HepG2 (cell line): ENCODE measurements around the gene FAM118B. TPM values are rescaled to one million over a fixed set of nuclear protein-coding genes. Genes with fewer than 3 reads are reported as not detected.

Experiments used
- ARNT2 ChIP-seq: sonication (generic); formaldehyde crosslinking; IDR thresholded peaks from 2 replicates; pipeline ENCODE4 v1.8.0; 2022; ENCODE audit warnings: mild to moderate bottlenecking, low read depth, missing genetic modification reagents, moderate library complexity
- KDM6A ChIP-seq: IDR thresholded peaks from 2 replicates; pipeline ENCODE4 v1.6.1; 2016; ENCODE audit warnings: low read depth
- PAF1 ChIP-seq: IDR thresholded peaks from 2 replicates; pipeline ENCODE4 v1.6.1; 2016; ENCODE audit warnings: missing genetic modification reagents, missing compliant biosample characterization
- PTBP1 ChIP-seq: fragments of 200-400 bp; formaldehyde crosslinking; IDR thresholded peaks from 2 replicates; pipeline ENCODE4 v1.6.1; 2018; ENCODE audit warnings: low read length, low read depth; ENCODE audit not compliant: poor library complexity, severe bottlenecking
- ZFP36 ChIP-seq: fragments of 150-350 bp; IDR thresholded peaks from 2 replicates; pipeline ENCODE4 v1.6.1; 2018; ENCODE audit warnings: borderline replicate concordance, low read length, low read depth; ENCODE audit not compliant: partially characterized antibody
- ZNF17 ChIP-seq: sonication (generic); formaldehyde crosslinking; IDR thresholded peaks from 2 replicates; pipeline ENCODE4 v1.5.0; 2020; ENCODE audit warnings: mild to moderate bottlenecking, missing genetic modification reagents
- ZNF20 ChIP-seq: sonication (generic); formaldehyde crosslinking; IDR thresholded peaks from 2 replicates; pipeline ENCODE4 v1.4.0; 2020; ENCODE audit warnings: mild to moderate bottlenecking, moderate library complexity, missing genetic modification reagents
- ZNF350 ChIP-seq: sonication (generic); formaldehyde crosslinking; IDR thresholded peaks from 2 replicates; pipeline ENCODE4 v1.4.0; 2020; ENCODE audit warnings: mild to moderate bottlenecking, low read depth, missing genetic modification reagents, borderline replicate concordance
- ZNF629 ChIP-seq: sonication (generic); formaldehyde crosslinking; conservative IDR thresholded peaks from 2 replicates; pipeline ENCODE4 v1.5.0; 2020; ENCODE audit warnings: missing genetic modification reagents
- polyA plus RNA-seq, 8 experiments: library from polyadenylated mRNA; depleted of rRNA in 3 of 8; stranded (reverse) in 7 of 8; unstranded in 1 of 8; fragments of >200 nt; fragmentation: Illumina TruSeq in 4 of 8; extraction: Trizol in 4 of 8; gene quantifications; 2 replicates each; pipeline versions ENCODE4 v1.2.1 to v1.2.3, GENCODE V29; 2011 to 2016; ENCODE audit warnings: low read depth in 4 of 8, missing spikeins in 1 of 8, mixed read lengths in 1 of 8; ENCODE audit not compliant: insufficient read depth in 1 of 8
- total RNA-seq, 5 experiments: library from RNA; depleted of rRNA; stranded (reverse); fragments of >200 nt; fragmentation: Illumina TruSeq; extraction: Trizol; gene quantifications; 2 replicates each; pipeline ENCODE4 v1.2.3, GENCODE V29; 2016; ENCODE audit warnings: low read depth in 1 of 5
- TF ChIP-seq, protein P1 (sequence below): IDR thresholded peaks from 2 replicates; pipeline ENCODE4 v1.6.1; 2012; ENCODE audit warnings: low read length, improper control_type of control experiment
- TF ChIP-seq, protein P2 (sequence below): sonication (generic); formaldehyde crosslinking; IDR thresholded peaks from 2 replicates; pipeline ENCODE4 v1.4.0; 2020; ENCODE audit warnings: mild to moderate bottlenecking, low read depth, missing genetic modification reagents
- TF ChIP-seq, protein P3 (sequence below), 2 experiments: sonication (generic) in 1 of 2; formaldehyde crosslinking in 1 of 2; IDR thresholded peaks; 2 replicates each; pipeline versions ENCODE4 v1.4.0 to v1.6.1; 2016 to 2020; ENCODE audit warnings: borderline replicate concordance in 1 of 2, low read depth in 1 of 2, mild to moderate bottlenecking in 1 of 2, missing genetic modification reagents in 1 of 2
- TF ChIP-seq, protein P4 (sequence below): sonication (generic); formaldehyde crosslinking; IDR thresholded peaks from 2 replicates; pipeline ENCODE4 v1.5.1; 2020; ENCODE audit warnings: missing genetic modification reagents, mild to moderate bottlenecking, borderline replicate concordance

Gene FAM118B
- total and polyA plus RNA-seq, 2 of the 13 experiments (the other 11 are each of a cell fraction or from before 2014, with no cell fraction given), result 10.2 to 25.7 TPM

DNA sequence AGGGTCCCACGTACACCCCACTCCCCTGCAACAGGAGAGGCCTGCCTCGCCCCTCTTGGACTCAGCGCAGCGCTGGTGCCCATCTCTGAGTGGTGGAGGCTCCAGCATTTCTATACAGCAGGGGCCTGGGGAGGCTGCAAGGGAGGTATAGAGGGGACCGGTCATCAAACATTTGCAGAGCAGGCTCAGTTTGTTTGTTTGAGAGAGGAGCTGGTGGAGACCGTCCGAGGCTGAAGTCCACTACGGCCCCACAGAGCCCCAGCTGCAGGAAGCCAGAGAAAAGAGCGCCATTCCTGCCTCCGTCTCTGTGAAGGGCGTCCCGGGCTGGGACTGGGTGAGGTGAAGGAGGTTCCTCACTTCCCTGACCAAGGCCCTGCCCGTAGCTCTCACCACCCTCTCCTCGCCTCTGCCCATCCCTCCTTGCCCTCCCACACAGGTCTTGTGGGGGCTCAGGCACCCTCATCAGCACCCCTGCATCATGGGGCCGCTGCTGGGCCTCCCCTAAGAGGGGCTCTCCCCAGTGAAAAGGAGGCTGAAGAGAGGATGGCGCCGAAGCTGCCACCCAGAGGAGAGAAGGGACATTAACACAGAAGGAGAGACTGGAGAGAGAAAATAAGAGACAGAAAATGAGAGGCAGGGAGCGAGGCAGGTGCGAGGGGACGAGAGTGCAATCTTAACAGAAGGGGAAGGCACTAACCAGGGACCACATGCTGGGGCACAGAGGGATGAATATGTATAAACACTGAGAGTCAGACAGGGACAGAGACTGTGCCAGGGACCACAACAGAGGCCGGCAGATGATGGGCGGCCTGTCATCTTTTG lies 24.7 kb upstream of the FAM118B start (continued):
- TF ChIP-seq, protein P1, sequence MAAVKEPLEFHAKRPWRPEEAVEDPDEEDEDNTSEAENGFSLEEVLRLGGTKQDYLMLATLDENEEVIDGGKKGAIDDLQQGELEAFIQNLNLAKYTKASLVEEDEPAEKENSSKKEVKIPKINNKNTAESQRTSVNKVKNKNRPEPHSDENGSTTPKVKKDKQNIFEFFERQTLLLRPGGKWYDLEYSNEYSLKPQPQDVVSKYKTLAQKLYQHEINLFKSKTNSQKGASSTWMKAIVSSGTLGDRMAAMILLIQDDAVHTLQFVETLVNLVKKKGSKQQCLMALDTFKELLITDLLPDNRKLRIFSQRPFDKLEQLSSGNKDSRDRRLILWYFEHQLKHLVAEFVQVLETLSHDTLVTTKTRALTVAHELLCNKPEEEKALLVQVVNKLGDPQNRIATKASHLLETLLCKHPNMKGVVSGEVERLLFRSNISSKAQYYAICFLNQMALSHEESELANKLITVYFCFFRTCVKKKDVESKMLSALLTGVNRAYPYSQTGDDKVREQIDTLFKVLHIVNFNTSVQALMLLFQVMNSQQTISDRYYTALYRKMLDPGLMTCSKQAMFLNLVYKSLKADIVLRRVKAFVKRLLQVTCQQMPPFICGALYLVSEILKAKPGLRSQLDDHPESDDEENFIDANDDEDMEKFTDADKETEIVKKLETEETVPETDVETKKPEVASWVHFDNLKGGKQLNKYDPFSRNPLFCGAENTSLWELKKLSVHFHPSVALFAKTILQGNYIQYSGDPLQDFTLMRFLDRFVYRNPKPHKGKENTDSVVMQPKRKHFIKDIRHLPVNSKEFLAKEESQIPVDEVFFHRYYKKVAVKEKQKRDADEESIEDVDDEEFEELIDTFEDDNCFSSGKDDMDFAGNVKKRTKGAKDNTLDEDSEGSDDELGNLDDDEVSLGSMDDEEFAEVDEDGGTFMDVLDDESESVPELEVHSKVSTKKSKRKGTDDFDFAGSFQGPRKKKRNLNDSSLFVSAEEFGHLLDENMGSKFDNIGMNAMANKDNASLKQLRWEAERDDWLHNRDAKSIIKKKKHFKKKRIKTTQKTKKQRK, result no peak
- TF ChIP-seq KDM6A, result peak; percentile 74
- TF ChIP-seq ZNF20 (CRISPR knock-in tag), result no peak
- peak; percentile 57 for TF ChIP-seq ZNF629 (CRISPR knock-in tag)
- TF ChIP-seq, protein P2, sequence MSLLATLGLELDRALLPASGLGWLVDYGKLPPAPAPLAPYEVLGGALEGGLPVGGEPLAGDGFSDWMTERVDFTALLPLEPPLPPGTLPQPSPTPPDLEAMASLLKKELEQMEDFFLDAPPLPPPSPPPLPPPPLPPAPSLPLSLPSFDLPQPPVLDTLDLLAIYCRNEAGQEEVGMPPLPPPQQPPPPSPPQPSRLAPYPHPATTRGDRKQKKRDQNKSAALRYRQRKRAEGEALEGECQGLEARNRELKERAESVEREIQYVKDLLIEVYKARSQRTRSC, result no peak
- no peak for TF ChIP-seq ZNF17 (CRISPR knock-in tag)
- TF ChIP-seq ZNF350 (CRISPR knock-in tag), result 0 out of 2 replicates have a peak, but pooled peaks have one; percentile 58
- TF ChIP-seq ZFP36, result no peak
- TF ChIP-seq, protein P3, sequence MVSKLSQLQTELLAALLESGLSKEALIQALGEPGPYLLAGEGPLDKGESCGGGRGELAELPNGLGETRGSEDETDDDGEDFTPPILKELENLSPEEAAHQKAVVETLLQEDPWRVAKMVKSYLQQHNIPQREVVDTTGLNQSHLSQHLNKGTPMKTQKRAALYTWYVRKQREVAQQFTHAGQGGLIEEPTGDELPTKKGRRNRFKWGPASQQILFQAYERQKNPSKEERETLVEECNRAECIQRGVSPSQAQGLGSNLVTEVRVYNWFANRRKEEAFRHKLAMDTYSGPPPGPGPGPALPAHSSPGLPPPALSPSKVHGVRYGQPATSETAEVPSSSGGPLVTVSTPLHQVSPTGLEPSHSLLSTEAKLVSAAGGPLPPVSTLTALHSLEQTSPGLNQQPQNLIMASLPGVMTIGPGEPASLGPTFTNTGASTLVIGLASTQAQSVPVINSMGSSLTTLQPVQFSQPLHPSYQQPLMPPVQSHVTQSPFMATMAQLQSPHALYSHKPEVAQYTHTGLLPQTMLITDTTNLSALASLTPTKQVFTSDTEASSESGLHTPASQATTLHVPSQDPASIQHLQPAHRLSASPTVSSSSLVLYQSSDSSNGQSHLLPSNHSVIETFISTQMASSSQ (IDR thresholded peaks at IDR 0.05; ENCODE audit: low read depth), result no peak
- TF ChIP-seq, protein P3 (CRISPR knock-in tag; IDR thresholded peaks at IDR 0.05; ENCODE audit: borderline replicate concordance), result no peak; the same call in 1 of the 2 replicates
- TF ChIP-seq, protein P4, sequence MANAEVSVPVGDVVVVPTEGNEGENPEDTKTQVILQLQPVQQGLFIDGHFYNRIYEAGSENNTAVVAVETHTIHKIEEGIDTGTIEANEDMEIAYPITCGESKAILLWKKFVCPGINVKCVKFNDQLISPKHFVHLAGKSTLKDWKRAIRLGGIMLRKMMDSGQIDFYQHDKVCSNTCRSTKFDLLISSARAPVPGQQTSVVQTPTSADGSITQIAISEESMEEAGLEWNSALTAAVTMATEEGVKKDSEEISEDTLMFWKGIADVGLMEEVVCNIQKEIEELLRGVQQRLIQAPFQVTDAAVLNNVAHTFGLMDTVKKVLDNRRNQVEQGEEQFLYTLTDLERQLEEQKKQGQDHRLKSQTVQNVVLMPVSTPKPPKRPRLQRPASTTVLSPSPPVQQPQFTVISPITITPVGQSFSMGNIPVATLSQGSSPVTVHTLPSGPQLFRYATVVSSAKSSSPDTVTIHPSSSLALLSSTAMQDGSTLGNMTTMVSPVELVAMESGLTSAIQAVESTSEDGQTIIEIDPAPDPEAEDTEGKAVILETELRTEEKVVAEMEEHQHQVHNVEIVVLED, result no peak
- no peak for TF ChIP-seq ARNT2
- no peak for TF ChIP-seq PTBP1
- TF ChIP-seq PAF1, result no peak
